Measurements from ENCODE around the gene KAT8.

GRCh38 chr16:31074814-31075183, 42.7 kb upstream of the KAT8 start:
- TF ChIP-seq CTCF (IDR thresholded peaks at IDR 0.05) (no peak), POLR2A (IDR thresholded peaks at IDR 0.05) (no peak)

All from uterus (tissue), 2 donors.